ENCODE results near the gene CTNNA3. TPM values are rescaled to one million over a fixed set of nuclear protein-coding genes. Genes with fewer than 3 reads are reported as not detected.

Gene CTNNA3
- total RNA-seq, 2 donors from 2014 or later: 3.2 to 7.2 TPM

- H3K27me3 Mint-ChIP-seq (ENCODE audit: insufficient read depth): peaks cover 16% of the 10 kb centered on the region
- no peaks in the 10 kb centered on the region for H3K9me3 ChIP-seq (ENCODE audit: control insufficient read depth, low read length)
- 96 to 100% methylated on average over 1 to 22 of the region's 22 CpGs for WGBS, 2 experiments (ENCODE audit: insufficient coverage in 1 of 2, insufficient read length in 1 of 2)
- H3K4me3 ChIP-seq (ENCODE audit: low read length): no peak overlapping the region
- TF ChIP-seq CTCF (conservative IDR thresholded peaks at IDR 0.05): no peak
- H3K27me3 ChIP-seq (ENCODE audit: control insufficient read depth, insufficient read depth, low read length, poor library complexity, severe bottlenecking): peaks cover 67% of the 10 kb centered on the region
- peaks cover 6% of the 10 kb centered on the region for H3K4me1 ChIP-seq (ENCODE audit: control insufficient read depth, insufficient read depth, low read length)
- H3K27ac Mint-ChIP-seq: no peak overlapping the region
- no peak overlapping the region for H3K4me3 Mint-ChIP-seq
- H3K9ac ChIP-seq (ENCODE audit: extremely low read depth, low read length, poor library complexity, severe bottlenecking): no peak overlapping the region
- DNase-seq: no peak
- H3K4me1 Mint-ChIP-seq: peaks cover 7% of the 10 kb centered on the region
- H3K36me3 Mint-ChIP-seq (ENCODE audit: low read depth): no peaks in the 10 kb centered on the region
- H3K9me3 Mint-ChIP-seq: no peaks in the 10 kb centered on the region
- H3K27ac ChIP-seq (ENCODE audit: low read depth, low read length): no peak overlapping the region
- H3K36me3 ChIP-seq (ENCODE audit: control insufficient read depth, insufficient read depth, low read length): no peaks in the 10 kb centered on the region
Measured at GRCh38 chr10:67045404-67045803, 650.6 kb downstream of the CTNNA3 start.

- Histone ChIP-seq H3K27ac (ENCODE audit: low read depth, low read length) (no peak overlapping the region), H3K9me3 (ENCODE audit: control insufficient read depth, low read length) (no peaks in the 10 kb centered on the region), H3K9ac (ENCODE audit: extremely low read depth, low read length, poor library complexity, severe bottlenecking) (no peak overlapping the region), H3K27me3 (ENCODE audit: control insufficient read depth, insufficient read depth, low read length, poor library complexity, severe bottlenecking) (peaks cover 43% of the 10 kb centered on the region), H3K36me3 (ENCODE audit: control insufficient read depth, insufficient read depth, low read length) (no peaks in the 10 kb centered on the region), H3K4me1 (ENCODE audit: control insufficient read depth, insufficient read depth, low read length) (peaks cover 6% of the 10 kb centered on the region), H3K4me3 (ENCODE audit: low read length) (no peak overlapping the region)
- H3K4me1 Mint-ChIP-seq: peaks cover 7% of the 10 kb centered on the region
- TF ChIP-seq CTCF (conservative IDR thresholded peaks at IDR 0.05): no peak
- H3K36me3 Mint-ChIP-seq (ENCODE audit: low read depth): no peaks in the 10 kb centered on the region
- no peak for DNase-seq
- no peaks in the 10 kb centered on the region for H3K9me3 Mint-ChIP-seq
- H3K4me3 Mint-ChIP-seq: no peak overlapping the region
- H3K27ac Mint-ChIP-seq: no peak overlapping the region
- peaks cover 15% of the 10 kb centered on the region for H3K27me3 Mint-ChIP-seq (ENCODE audit: insufficient read depth)
Measured at GRCh38 chr10:67043041-67043440, 653.0 kb downstream of the CTNNA3 start.

- no peak for DNase-seq
- no peak for TF ChIP-seq CTCF (conservative IDR thresholded peaks at IDR 0.05)
- Mint-ChIP-seq H3K27ac (no peak overlapping the region), H3K9me3 (no peaks in the 10 kb centered on the region), H3K36me3 (ENCODE audit: low read depth) (no peaks in the 10 kb centered on the region), H3K4me3 (no peak overlapping the region), H3K27me3 (ENCODE audit: insufficient read depth) (no peaks in the 10 kb centered on the region), H3K4me1 (no peaks in the 10 kb centered on the region)
- H3K4me1 ChIP-seq (ENCODE audit: control insufficient read depth, insufficient read depth, low read length): no peaks in the 10 kb centered on the region
- WGBS, 2 experiments (ENCODE audit: insufficient coverage in 1 of 2, insufficient read length in 1 of 2): 46% methylated on average over 2 of the region's 2 CpGs; no CpG with 5 or more reads in 1 of the 2 experiments
- H3K27ac ChIP-seq (ENCODE audit: low read depth, low read length): no peak overlapping the region
- H3K4me3 ChIP-seq (ENCODE audit: low read length): no peak overlapping the region
- no peaks in the 10 kb centered on the region for H3K27me3 ChIP-seq (ENCODE audit: control insufficient read depth, insufficient read depth, low read length, poor library complexity, severe bottlenecking)
- no peak overlapping the region for H3K9ac ChIP-seq (ENCODE audit: extremely low read depth, low read length, poor library complexity, severe bottlenecking)
- H3K36me3 ChIP-seq (ENCODE audit: control insufficient read depth, insufficient read depth, low read length): no peaks in the 10 kb centered on the region
- H3K9me3 ChIP-seq (ENCODE audit: control insufficient read depth, low read length): no peaks in the 10 kb centered on the region
Measured at GRCh38 chr10:67036808-67037207, 659.2 kb downstream of the CTNNA3 start.
